GM10266 (cell line): Measurements from ENCODE around the gene ZNF117.

Source experiments
- DNase-seq: peaks from one replicate; pipeline ENCODE4 v3.0.0; 2012; ENCODE audit errors: extremely low spot score
- CTCF ChIP-seq: IDR thresholded peaks from 2 replicates; pipeline ENCODE4 v1.5.1; 2012; ENCODE audit warnings: mild to moderate bottlenecking, low read depth; ENCODE audit not compliant: control insufficient read depth, insufficient read depth; ENCODE audit errors: missing control alignments

Gene ZNF117

DNA sequence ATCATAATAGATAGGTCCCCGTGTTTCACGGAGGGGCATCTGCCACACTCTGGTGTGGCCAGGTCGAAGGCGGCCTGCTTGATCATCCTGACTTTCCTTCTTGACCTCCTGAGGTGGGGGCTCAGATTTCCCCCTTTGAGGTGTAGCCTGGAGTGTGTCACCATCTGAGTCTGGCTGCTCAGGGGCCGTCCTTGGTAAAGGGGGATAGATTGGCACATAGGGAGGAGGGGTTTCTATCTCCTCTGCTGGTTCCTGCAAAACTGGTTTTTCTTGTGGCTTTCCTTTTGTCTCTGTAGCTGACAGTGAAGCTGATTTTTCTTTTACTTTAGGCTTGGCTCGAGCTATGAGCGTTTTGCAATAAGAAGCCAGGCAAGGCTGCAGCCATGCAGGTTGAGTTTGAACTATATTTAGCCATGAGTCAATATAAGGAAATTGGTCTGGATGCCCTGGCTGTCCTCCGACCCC is 7.1 kb upstream of the ZNF117 start:
- DNase-seq: no peak
- TF ChIP-seq CTCF: no peak

- no peak for DNase-seq
- TF ChIP-seq CTCF: no peak
Observed at GRCh38 chr7:64997164-64997908, 6.5 kb upstream of the ZNF117 start.

DNA sequence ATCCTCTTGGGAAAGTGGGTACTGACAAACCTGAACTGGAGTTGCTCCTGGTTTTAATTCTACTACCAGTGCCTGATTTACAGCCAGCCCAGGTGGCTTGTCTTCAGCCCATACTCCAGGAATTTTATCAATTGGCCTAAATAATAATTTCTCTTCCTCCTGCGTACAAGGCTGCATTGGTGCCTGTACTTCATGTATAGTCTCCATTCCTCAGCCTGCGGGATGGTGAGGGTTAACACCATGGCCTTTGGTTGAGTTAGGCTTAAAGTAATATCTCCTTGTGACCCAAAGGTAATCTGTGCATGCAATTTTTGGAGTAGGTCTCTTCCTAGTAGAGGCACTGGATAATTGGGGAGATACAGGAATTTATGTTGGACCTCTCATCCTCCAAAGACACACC is 5.5 kb upstream of the ZNF117 start:
- DNase-seq: no peak
- TF ChIP-seq CTCF: no peak

GRCh38 chr7:64993901-64994300 is 3.1 kb upstream of the ZNF117 start:
- no peak for DNase-seq
- no peak for TF ChIP-seq CTCF

DNA sequence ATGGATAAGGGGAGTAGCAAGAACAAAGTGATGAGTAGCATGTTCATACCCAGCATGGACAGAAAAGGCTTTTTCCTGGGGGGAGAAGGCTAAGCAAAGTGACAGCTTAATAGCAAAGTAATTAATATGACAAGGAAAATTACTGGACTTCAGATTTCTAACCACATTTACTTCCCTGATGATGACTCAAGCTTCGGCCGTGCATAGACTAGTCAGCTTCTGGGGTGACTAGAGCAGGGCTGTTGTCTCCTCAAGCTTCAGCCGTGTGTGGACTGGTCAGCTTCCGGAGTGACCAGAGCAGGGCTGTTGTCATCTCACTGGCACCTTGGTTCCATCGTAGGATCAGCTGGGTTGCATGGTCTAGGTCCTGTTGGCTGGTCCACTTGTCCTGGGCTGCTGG is 2.1 kb upstream of the ZNF117 start:
- DNase-seq: no peak
- TF ChIP-seq CTCF: no peak

DNA sequence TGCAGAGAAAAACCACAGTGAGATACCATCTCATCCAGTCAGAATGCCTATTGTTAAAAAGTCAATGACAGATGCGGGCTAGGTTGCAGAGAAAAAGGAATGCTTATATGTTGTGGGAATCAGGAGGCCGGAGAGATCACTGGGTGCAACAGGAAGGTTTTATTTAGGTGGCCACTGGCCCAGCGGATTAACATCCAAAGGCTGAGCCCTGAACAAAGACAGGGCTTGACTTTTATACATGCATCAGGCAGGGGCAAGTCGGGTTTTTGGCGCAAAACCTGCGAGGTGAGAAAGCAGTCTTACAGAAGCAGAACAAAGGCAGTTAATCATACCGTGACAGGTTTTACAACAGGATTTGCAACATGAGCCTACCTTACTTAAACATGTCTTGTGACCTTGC is 620 bp downstream of the ZNF117 start:
- no peak for TF ChIP-seq CTCF
- DNase-seq: no peak

GRCh38 chr7:64978497-64979203 is 12.2 kb downstream of the ZNF117 start:
- no peak for DNase-seq
- no peak for TF ChIP-seq CTCF
